Daoy (cell line): ENCODE data around the gene SUGCT. TPM values are rescaled to one million over a fixed set of nuclear protein-coding genes. Genes with fewer than 3 reads are reported as not detected.
"Not testable (repeated sequence)": the region's sequence is repeated elsewhere in the genome, so short reads cannot be mapped to it uniquely, and the experiment has no call there.

ENCODE experiments used
- DNase-seq: peaks from one replicate; pipeline ENCODE4 v3.0.0-alpha.2; 2015; ENCODE audit warnings: low read depth
- total RNA-seq: library from RNA; depleted of rRNA; stranded (reverse); fragments of >200 nt; shearing (Covaris generic); gene quantifications from 2 replicates; pipeline ENCODE4 v1.2.3, GENCODE V29; 2014

Gene SUGCT
- total RNA-seq, 1 experiment from 2014 or later: 11.8 TPM

DNA sequence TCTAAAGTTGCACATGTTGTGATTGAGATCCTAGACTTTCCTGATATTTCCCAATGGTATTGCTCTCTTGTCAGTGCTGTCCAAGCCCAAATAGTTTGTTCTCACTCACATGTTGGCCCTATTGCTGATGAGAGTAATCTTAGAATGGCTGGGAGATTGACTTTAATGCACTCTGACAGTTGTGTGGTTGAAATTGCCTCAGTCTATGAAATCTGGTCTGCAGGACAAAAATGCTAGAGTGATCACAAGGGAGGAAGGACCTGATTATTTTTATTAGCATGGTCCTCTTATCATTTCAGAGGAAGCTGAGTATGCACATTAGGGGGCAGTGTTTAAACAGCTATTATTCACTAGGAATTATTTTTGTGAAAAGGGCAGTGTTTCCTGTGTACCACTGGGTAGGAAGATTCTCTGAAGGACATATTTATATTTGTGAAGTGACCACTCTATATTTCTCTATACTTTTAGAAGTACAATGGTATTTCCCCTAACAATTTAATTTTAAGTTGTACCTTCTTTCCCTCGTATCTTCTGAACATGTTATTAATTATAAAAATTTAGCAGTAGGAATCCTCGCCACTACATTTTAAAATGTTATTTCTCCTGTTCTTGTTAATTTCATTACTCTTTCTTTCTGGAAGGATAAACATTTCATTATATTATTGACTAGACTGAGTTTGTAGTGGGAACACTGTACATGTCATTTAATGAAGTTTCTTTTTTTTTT is 64.4 kb downstream of the SUGCT start:
- peak; percentile 52 for DNase-seq

- DNase-seq: peak; percentile 58
Measured at GRCh38 chr7:40200791-40201190, 66.0 kb downstream of the SUGCT start.

DNA sequence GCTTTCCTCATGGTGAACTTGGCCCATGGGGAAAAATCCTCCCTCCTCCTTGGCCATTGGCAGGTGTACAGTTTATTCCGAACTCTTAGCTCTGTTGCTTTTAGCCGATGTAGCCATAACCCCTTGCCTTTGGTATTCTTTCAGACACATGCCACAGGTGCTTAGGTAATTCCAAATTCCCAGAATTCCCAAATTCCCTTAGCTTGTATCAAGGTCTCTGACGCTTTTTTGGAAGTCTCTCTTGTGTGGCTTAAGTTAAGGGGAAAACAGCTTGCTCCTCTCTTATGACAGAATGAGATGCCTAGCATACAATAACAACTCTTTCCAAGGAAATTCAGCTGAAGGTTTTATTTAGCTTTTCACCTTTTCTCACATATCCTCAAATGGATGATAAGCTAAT is 68.0 kb downstream of the SUGCT start:
- DNase-seq: no peak

GRCh38 chr7:40204581-40204980 is 69.8 kb downstream of the SUGCT start:
- DNase-seq: no peak

DNA sequence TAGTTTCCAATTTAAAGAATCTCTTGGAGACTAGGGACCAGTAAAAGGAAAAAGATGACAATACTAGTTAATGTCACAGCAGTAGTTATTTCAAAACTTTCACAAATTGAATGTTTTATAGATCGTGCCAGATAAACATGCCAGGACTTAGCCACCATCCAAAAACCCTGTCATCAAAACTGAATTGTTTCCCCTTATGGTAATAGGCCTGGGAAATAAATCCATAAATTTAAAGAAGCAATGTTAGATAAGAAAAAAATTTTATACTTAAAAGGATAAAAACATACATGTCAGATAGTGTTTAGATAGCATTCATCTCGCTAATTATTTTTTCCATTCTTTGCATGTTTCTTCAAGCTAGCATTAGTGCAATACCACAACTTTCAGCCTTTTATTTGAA is 71.2 kb downstream of the SUGCT start:
- no peak for DNase-seq

DNA sequence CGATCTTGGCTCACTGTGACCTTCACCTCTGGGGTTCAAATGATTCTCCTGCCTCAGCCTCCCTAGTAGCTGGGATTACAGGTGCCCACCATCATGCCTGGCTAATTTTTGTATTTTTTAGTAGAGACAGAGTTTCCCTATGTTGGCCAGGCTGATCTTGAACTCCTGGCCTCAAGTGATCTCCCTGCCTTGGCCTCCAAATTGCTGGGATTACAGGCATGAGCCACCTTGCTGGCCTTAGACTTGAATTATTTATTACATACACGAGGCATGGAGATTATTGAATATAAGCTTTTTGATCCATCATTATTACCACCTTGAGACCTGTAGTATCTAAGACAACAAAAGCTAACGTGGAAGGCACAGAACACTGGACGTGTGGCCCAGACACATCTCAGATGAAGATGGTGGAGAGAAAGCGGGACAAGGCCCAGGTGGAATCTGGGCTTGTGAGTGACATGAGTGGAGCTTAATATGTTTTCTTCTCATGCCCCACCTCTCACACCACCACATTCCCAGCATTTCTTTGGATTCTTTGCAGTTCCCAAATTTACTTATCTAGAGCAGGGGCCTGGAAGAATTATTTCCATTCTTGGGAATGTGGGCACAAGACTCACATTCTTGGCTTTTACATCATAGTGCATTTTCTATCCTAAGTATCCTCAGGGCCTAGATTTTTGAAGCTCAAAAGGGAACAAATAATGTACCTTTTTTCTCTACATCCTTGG is 76.6 kb downstream of the SUGCT start:
- DNase-seq: no peak

DNA sequence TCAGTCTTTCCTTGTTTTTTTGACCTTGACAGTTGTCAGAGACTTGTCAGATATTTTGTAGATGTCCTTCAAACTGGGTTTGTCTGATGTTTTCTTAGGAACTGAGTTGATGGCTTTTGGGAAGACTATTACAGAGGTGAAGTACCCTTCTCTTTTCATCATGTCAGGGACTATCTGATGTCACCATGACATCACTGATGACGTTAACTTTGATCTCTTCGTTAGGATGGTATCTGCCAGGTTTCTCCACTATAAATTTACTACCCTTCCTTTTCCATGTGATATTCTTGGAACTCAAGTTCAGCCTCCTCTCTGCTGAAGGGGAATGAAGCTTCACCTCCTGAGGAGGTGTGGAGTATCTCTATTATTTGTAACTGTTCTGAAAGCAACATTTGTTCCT is 78.5 kb downstream of the SUGCT start:
- DNase-seq: no peak

GRCh38 chr7:40213856-40214255 is 79.1 kb downstream of the SUGCT start:
- DNase-seq: no peak

- DNase-seq: not testable (repeated sequence)
Measured at GRCh38 chr7:40218612-40219011, 83.8 kb downstream of the SUGCT start.

DNA sequence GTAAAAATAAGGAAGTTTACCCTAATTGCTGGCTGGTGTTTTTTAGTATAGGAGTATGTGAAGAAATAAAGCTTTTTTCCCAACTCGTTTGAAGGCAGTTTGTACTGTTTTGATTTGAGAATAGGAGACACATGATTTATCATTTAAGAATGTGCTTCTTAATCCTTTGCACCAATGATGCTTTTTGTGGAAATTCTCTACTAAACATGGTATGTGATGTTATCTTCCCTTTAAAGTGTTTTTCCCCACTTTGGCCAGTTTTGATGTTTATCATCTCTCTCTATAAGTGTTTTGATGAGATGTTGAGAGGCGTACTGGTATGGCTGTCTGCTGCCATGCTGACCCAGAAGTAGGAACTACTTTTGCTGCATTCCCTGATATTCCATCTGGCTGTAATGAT is 85.1 kb downstream of the SUGCT start:
- DNase-seq: peak; percentile 30

GRCh38 chr7:40220421-40220911 is 85.7 kb downstream of the SUGCT start:
- DNase-seq: peak; percentile 46

DNA sequence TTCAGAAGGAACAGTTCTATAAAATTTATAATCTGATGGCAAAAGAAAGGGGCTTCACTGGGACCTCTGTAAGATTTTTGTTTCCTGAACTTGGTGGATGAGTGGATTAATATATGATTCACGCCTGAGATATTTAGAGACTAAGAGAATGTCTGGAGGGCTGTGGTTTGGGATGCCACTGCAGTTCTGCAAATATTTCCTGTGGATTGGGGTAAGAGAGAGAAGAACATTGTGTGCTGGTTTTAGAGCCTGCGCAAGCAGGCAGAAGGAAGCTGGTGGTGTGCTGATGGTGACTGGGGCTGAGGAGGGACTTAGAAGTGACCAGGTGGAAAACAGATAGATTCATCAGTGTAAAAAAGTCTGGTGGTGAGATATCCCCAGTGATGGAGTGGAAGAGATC is 87.0 kb downstream of the SUGCT start:
- DNase-seq: peak; percentile 91

- no peak for DNase-seq
Measured at GRCh38 chr7:40223451-40224127, 88.8 kb downstream of the SUGCT start.

- DNase-seq: no peak
Measured at GRCh38 chr7:40230101-40230500, 95.3 kb downstream of the SUGCT start.

DNA sequence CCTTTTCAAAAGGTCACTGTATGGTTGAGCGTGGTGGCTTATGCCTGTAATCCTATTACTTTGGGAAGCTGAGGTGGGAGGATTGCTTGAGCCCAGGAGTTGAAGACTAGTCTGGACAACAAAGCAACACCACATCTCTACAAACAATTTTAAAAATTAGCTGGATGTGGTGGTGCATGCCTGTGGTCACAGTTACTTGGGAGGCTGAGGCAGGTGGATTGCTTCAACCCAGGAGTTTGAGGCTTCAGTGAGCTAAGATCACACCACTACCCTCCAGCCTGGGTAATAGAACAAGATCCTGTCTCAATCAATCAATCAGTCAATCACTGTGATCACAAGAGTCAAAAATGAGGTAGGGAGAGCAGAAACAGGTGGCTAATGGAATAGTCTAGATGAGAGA is 97.0 kb downstream of the SUGCT start:
- no peak for DNase-seq

DNA sequence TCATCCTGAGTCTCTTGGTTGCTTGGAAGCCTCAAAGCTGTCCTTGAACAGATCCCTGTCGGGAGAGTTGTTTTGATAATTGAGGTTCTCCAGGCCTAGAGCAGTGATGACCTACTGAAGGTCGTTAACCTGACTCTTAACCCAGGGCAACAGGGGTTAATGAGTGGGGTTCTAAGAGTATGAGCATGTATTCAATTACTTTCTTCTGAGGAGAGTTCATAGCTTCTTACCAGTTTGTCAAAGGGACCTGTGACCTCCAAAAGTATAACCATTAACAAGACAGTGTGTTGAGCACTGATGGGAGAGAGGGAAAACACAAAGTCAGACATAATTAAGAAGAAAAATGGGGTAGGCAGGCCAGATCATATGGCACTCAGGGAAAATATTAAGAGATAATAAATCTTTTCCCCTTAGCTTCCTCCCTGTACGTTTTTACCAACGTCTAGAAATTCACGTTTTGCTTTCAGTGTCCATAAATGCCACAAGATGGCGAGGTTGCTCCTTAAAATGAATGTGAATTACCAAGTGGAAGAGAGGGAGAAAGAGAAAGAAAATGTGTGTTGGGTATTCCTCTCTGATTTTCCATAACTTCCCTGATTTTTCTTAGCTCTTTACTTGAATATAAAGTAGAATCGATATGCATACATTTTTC is 97.6 kb downstream of the SUGCT start:
- DNase-seq: peak; percentile 76

DNA sequence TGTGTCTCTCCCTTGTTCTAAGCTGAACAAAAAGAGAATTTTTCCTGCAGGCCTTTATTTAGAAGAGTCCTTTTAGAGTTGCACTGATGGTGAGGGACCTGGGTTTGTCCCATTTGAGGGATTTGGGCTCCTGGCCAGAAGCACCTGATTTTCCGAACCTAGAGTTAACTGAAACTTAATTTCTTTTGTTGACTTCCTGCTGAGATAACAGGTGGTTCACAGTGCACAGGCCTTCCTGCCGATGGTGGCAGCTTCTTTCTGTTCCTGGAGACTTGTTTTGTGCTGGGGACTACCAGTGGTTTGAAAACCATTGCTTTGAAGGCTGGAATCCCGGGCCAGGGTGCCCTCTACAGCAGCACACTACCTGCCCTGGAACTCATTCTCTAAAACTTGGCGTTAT is 99.2 kb downstream of the SUGCT start:
- no peak for DNase-seq

DNA sequence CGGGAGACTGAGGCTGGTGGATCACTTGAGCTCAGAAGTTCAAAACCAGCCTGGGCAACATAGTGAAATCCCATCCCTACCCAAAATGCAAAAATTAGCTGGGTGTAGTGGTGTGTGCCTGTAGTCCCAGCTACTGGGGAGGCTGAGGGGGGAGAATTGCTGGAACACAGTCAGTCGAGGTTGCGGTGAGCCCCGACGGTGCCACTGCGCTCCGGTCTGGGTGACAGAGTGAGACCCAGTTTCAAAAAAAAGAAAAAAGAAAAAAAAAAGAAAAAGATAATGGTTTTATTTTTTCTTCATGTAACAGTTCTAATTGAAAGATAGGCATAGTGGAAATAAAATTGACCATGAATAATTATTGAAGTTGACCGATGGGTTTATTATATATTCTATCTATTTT is 99.9 kb downstream of the SUGCT start:
- DNase-seq: no peak

DNA sequence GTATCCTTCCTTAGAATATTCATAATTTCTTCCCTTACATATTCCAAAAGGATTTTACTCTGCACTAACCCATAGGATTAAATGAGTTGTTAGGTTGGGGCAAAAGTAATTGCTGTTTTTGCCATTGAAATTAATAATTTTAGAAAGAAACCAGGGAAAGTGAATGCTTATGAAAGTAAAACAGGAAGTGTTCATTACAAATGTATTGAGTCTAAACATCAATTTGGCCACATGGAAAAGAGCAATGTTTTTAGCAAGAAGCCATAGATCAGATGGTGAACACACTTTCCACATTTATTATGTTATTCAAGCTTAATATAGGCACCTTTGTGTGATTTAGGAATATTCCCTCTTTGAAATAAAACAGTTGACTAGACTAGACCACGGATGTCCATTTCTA is 102.9 kb downstream of the SUGCT start:
- DNase-seq: no peak

- no peak for DNase-seq
Measured at GRCh38 chr7:40239755-40240303, 105.0 kb downstream of the SUGCT start.

DNA sequence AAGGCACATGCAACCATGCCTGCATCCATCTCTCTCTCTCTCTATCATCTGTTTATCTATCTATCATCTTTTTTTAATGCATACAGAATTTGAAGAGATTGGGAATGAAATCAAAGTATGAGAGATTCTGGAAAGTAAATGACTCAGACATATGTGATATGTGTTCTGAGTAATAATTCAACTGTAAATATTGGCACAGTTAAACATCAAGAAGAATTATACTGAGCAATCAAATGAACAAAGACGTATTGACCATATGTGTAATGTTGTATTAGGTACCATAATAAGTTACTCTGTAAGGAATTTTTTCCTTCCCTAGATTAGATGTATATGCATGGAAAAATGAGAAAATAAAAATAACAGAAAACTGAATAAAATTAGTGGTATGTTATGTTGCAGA is 108.3 kb downstream of the SUGCT start:
- DNase-seq: no peak

DNA sequence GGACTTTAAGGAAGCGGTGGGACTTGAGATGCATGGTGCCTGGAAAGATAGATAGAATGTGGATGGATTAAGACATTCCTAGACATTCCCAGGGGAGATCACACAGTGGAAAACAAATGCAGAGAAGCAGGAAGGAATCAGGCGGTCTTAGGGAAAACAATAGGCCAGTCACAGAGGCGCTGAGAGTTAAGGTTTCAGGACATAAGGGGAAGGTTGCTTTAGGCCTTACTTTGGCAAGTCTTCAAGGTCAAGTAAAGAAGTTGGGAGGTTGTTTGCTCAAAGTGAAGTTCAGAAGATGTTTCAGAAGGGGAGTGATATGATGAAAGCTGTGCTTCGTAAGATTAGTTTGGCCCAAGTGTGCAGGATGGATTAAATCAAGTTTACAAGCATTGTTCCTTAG is 109.4 kb downstream of the SUGCT start:
- DNase-seq: no peak
